ENCODE data around the gene CHCHD6. TPM values are rescaled to one million over a fixed set of nuclear protein-coding genes. Genes with fewer than 3 reads are reported as not detected.

Gene CHCHD6
- total and polyA plus RNA-seq, 2 donors (not counting 3 experiments of a cell fraction or from before 2014, with no cell fraction given) = 8.4 to 10.1 TPM

DNA sequence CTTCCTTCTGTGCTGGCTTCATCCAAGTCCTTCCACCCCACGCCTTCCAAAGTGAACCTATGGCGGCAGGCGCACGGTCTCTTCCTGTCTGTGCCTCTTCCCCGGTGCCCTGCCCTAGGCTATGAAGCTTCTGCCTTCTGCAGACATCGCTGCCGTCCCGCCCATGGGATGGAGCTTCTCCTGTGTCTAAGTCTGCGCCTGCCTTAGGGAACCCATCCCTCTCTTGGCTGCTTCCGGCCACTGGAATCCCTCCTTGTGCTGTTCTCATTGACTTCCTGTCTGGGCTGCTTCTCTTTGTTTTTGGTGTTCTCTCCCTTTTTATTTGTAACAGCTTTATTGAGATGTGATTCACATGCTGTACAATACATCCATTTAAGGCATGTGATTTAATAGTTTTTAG is 17.2 kb downstream of the CHCHD6 start:
- FAIRE-seq = no peak
- Histone ChIP-seq H4K20me1 (replicated peaks; ENCODE audit: control insufficient read depth, extremely low read depth, insufficient read depth, low read length) (no peaks in the 10 kb centered on the region), H2AFZ (ENCODE audit: low read depth, low read length) (no peak overlapping the region), H3K4me1 (ENCODE audit: control insufficient read depth, extremely low read depth, insufficient read depth, low read length) (no peaks in the 10 kb centered on the region), H3K9me1 (replicated peaks; ENCODE audit: control insufficient read depth, extremely low read depth, insufficient read depth, low read length) (no peaks in the 10 kb centered on the region), H3K4me3 (replicated peaks in 1 of 3; ENCODE audit: insufficient read depth in 1 of 3, low read depth in 1 of 3, low read length in 3 of 3) (no peak overlapping the region), H3K9me3 (replicated peaks; ENCODE audit: control insufficient read depth, insufficient read depth, low read length) (no peaks in the 10 kb centered on the region), H3K4me2 (ENCODE audit: insufficient read depth, low read length) (no peak overlapping the region), H3K9ac (replicated peaks; ENCODE audit: extremely low read depth, insufficient read depth, low read length) (no peak overlapping the region), H3K27me3 (ENCODE audit: control insufficient read depth in 2 of 2, insufficient read depth in 2 of 2, low read length in 2 of 2) (no peaks in the 10 kb centered on the region), H3K27ac (ENCODE audit: insufficient read depth, low read depth, low read length) (no peak overlapping the region), H3K79me2 (ENCODE audit: control insufficient read depth, insufficient read depth, low read length) (no peaks in the 10 kb centered on the region), H3K36me3 (ENCODE audit: control insufficient read depth in 2 of 2, extremely low read depth in 1 of 2, insufficient read depth in 2 of 2, low read length in 2 of 2) (no peaks in the 10 kb centered on the region)
- intact Hi-C loops (cut with micrococcal nuclease) = no loop called here
- ChIA-PET CTCF (no interaction called here), POLR2A (no interaction called here)
- dilution Hi-C loops (cut with MboI; ENCODE audit: extremely low pct_ligation_motif_present, low sequenced_read_pairs) = no loop called here
- DNase-seq (ENCODE audit: low read depth, low spot score) = no peak
- TF ChIP-seq JUN (IDR thresholded peaks at IDR 0.05; ENCODE audit: borderline replicate concordance, insufficient read depth, insufficient read length, low read depth) = no peak
- TF ChIP-seq, protein P1, sequence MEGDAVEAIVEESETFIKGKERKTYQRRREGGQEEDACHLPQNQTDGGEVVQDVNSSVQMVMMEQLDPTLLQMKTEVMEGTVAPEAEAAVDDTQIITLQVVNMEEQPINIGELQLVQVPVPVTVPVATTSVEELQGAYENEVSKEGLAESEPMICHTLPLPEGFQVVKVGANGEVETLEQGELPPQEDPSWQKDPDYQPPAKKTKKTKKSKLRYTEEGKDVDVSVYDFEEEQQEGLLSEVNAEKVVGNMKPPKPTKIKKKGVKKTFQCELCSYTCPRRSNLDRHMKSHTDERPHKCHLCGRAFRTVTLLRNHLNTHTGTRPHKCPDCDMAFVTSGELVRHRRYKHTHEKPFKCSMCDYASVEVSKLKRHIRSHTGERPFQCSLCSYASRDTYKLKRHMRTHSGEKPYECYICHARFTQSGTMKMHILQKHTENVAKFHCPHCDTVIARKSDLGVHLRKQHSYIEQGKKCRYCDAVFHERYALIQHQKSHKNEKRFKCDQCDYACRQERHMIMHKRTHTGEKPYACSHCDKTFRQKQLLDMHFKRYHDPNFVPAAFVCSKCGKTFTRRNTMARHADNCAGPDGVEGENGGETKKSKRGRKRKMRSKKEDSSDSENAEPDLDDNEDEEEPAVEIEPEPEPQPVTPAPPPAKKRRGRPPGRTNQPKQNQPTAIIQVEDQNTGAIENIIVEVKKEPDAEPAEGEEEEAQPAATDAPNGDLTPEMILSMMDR (IDR thresholded peaks at IDR 0.05; ENCODE audit: extremely low read depth in 1 of 2, insufficient read depth in 1 of 2, low read depth in 1 of 2, low read length in 2 of 2) = no peak
- no peak for TF ChIP-seq POLR2AphosphoS5 (IDR thresholded peaks at IDR 0.05; ENCODE audit: insufficient read depth, low read depth, low read length)
- no peak for TF ChIP-seq GATA2 (IDR thresholded peaks at IDR 0.05; ENCODE audit: insufficient read depth, insufficient read length, low read depth, low read length)
- no peak for TF ChIP-seq FOS (IDR thresholded peaks at IDR 0.05; ENCODE audit: borderline replicate concordance, insufficient read depth, low read length)
- TF ChIP-seq, protein P2, sequence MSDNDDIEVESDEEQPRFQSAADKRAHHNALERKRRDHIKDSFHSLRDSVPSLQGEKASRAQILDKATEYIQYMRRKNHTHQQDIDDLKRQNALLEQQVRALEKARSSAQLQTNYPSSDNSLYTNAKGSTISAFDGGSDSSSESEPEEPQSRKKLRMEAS (IDR thresholded peaks at IDR 0.05; ENCODE audit: insufficient read depth, insufficient read length) = no peak
- TF ChIP-seq POLR2A (IDR thresholded peaks at IDR 0.05; ENCODE audit: low read depth, low read length) = no peak
- TF ChIP-seq MYC (IDR thresholded peaks at IDR 0.05; ENCODE audit: low read depth, low read length) = no peak
- TF ChIP-seq EZH2 (IDR thresholded peaks at IDR 0.05; ENCODE audit: borderline replicate concordance, low read depth, low read length, severe bottlenecking) = no peak
- no TSS peak for BruUV-seq (replicated peaks)

All from endothelial cell of umbilical vein (primary cell).